Cardiac muscle cell (in vitro differentiated cells and primary cell): ENCODE results near the gene MAPRE2. TPM values are rescaled to one million over a fixed set of nuclear protein-coding genes. Genes with fewer than 3 reads are reported as not detected.

Experiments used
- DNase-seq, 2 donors: peaks; one replicate each; pipeline versions ENCODE4 v3.0.0 to v3.0.0-alpha.2; 2010 to 2017; ENCODE audit warnings: low read depth in 1 of 2, low spot score in 1 of 2
- H3K27ac ChIP-seq: fragments of 200-600 bp; sonication (generic); 2 replicates; pipeline ENCODE4 v1.5.1; 2016
- H3K27me3 ChIP-seq: fragments of 200-600 bp; sonication (generic); 2 replicates; pipeline ENCODE4 v1.6.0; 2016; ENCODE audit warnings: control low read depth
- H3K36me3 ChIP-seq: fragments of 200-600 bp; sonication (generic); 2 replicates; pipeline ENCODE4 v1.5.1; 2016; ENCODE audit warnings: control low read depth
- H3K4me1 ChIP-seq: fragments of 200-600 bp; sonication (generic); 2 replicates; pipeline ENCODE4 v1.8.1; 2017; ENCODE audit warnings: low read depth, mild to moderate bottlenecking, mixed run types
- H3K4me3 ChIP-seq: fragments of 200-600 bp; sonication (generic); 2 replicates; pipeline ENCODE4 v1.5.1; 2016; ENCODE audit warnings: mild to moderate bottlenecking
- H3K9me3 ChIP-seq: fragments of 200-600 bp; sonication (generic); 2 replicates; pipeline ENCODE4 v1.5.1; 2017; ENCODE audit warnings: low read depth, mild to moderate bottlenecking, control low read depth
- polyA plus RNA-seq: library from polyadenylated mRNA; unstranded; fragments of >200 nt; fragmentation: Nextera tagmentation; extraction: Ambion mirVana; gene quantifications from 2 replicates; pipeline ENCODE4 v1.2.1, GENCODE V29; 2016
- total RNA-seq: library from RNA; depleted of rRNA; stranded (reverse); fragments of >200 nt; gene quantifications from 2 replicates; pipeline ENCODE4 v1.2.3, GENCODE V29; 2016
- TF ChIP-seq, protein P1 (sequence below): IDR thresholded peaks from 2 replicates; pipeline ENCODE4 v1.5.1; 2012; ENCODE audit warnings: low read depth, mild to moderate bottlenecking, low read length

The MAPRE2 gene
- total and polyA plus RNA-seq, 2 experiments from 2014 or later: 20.3 to 31.0 TPM

DNA sequence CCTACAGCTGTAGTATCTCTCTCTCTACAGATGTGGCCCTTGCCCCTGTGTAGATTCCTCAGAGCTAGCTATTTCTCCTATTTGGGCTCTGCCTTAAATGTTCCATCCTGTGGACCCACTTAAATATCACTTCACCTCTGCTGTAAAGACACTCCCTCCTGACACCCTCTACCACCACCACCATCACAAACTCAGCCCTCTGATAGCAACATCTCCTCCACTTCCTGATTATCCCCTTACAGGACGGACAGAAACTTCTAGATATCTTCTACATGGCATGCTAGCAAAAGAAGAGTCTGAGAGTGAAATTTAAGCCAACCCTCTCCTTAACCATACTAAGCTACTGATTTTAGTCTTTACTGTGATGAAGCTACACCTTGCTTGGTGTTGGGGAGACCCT lies 3.2 kb upstream of the MAPRE2 start:
- Histone ChIP-seq H3K9me3 (no peaks in the 10 kb centered on the region), H3K27ac (no peak overlapping the region), H3K27me3 (no peaks in the 10 kb centered on the region), H3K4me3 (no peak overlapping the region), H3K4me1 (peaks cover 12% of the 10 kb centered on the region), H3K36me3 (no peaks in the 10 kb centered on the region)
- TF ChIP-seq, protein P1, sequence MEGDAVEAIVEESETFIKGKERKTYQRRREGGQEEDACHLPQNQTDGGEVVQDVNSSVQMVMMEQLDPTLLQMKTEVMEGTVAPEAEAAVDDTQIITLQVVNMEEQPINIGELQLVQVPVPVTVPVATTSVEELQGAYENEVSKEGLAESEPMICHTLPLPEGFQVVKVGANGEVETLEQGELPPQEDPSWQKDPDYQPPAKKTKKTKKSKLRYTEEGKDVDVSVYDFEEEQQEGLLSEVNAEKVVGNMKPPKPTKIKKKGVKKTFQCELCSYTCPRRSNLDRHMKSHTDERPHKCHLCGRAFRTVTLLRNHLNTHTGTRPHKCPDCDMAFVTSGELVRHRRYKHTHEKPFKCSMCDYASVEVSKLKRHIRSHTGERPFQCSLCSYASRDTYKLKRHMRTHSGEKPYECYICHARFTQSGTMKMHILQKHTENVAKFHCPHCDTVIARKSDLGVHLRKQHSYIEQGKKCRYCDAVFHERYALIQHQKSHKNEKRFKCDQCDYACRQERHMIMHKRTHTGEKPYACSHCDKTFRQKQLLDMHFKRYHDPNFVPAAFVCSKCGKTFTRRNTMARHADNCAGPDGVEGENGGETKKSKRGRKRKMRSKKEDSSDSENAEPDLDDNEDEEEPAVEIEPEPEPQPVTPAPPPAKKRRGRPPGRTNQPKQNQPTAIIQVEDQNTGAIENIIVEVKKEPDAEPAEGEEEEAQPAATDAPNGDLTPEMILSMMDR: no peak
- no peak for DNase-seq

DNA sequence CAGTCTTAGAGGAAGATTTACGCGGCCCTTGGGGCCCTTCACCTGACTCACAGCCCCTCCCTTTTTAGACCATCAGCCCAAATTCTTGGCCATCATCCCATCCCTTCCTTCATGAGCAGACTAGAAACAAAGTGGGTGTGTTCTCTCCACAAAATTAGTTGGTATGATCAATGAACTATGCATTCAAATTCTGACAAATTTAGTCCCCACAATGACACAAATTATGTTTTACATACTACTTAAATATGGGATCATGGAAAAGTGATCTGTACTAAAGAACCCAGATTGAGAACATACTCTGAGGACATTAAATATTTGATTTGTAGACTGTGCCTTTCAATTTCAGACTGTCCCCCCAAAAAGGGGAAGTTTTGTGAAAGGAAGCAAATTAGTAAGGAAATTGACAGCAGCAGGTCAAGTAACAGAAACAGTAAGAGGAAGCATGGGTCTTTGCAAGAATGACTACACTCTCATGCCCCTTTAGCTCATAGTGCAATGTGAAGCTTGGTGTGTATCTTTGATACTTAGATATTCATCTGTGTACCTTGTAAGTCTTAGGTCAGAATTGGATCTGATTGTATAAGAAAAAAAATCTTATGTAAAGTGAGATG lies 2.2 kb upstream of the MAPRE2 start:
- TF ChIP-seq, protein P1: no peak
- DNase-seq: no peak

DNA sequence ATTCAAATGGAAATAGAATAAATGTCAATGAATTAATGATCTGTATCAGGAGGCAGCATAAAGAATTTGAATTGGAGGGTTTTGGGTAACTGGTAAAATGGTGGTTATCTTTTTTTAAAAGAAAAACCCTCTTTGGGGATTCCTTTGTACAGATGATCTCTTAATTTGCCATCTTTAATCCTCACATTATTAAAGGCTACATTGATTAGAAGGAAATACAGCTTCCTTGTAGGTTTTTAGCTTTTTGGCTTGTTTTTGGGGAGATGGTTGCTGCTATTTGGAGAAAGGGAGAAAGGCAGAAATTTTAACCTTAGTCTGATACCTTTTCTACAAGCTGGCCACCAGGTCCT lies 600 bp upstream of the MAPRE2 start:
- TF ChIP-seq, protein P1: no peak
- Histone ChIP-seq H3K36me3 (no peaks in the 10 kb centered on the region), H3K27me3 (no peaks in the 10 kb centered on the region)

More for the DNA sequence above, 2.2 kb upstream of the MAPRE2 start:
- H3K27me3 ChIP-seq: no peaks in the 10 kb centered on the region
- H3K4me3 ChIP-seq: no peak overlapping the region
- H3K27ac ChIP-seq: no peak overlapping the region
- H3K9me3 ChIP-seq: no peaks in the 10 kb centered on the region
- no peaks in the 10 kb centered on the region for H3K36me3 ChIP-seq
- peaks cover 15% of the 10 kb centered on the region for H3K4me1 ChIP-seq

DNA sequence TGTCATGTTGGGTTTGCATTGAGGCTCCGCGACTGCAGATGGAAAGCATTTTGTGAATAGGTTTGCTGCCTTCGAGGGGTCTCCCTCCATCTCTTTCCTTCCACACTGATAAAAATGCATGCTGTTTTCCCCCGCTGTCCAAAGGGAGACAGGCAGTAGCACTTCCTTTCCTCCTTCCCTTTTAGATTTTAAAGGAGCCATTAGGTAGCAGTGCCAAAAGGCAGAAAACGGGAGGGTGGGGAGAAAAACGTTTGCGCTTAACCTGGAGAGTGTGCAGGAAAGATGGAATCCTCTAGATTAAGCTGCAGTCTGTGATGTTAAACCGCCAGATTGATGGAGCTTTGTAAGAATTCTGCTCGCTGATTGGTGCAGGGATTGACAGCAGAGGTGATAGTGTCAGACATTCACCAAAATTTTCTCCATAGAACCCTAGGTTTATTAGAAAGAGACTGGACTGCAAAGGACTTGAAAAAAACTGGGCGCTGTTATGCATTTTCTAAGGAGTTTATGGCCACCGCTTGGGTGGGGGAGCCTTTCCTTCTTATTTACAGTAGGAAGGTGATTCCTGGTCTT lies 688 bp downstream of the MAPRE2 start:
- Histone ChIP-seq H3K27ac (peak overlapping the region; percentile 86), H3K36me3 (no peaks in the 10 kb centered on the region), H3K27me3 (no peaks in the 10 kb centered on the region), H3K4me1 (peaks cover 30% of the 10 kb centered on the region), H3K9me3 (no peaks in the 10 kb centered on the region), H3K4me3 (peak overlapping the region; percentile 65)
- TF ChIP-seq, protein P1: no peak
- DNase-seq: peak; percentile 20 to 27

More for the DNA sequence above, 600 bp upstream of the MAPRE2 start:
- no peak for DNase-seq
- no peaks in the 10 kb centered on the region for H3K9me3 ChIP-seq
- peak overlapping the region; percentile 86 for H3K27ac ChIP-seq
- peak overlapping the region; percentile 65 for H3K4me3 ChIP-seq
- H3K4me1 ChIP-seq: peaks cover 20% of the 10 kb centered on the region

DNA sequence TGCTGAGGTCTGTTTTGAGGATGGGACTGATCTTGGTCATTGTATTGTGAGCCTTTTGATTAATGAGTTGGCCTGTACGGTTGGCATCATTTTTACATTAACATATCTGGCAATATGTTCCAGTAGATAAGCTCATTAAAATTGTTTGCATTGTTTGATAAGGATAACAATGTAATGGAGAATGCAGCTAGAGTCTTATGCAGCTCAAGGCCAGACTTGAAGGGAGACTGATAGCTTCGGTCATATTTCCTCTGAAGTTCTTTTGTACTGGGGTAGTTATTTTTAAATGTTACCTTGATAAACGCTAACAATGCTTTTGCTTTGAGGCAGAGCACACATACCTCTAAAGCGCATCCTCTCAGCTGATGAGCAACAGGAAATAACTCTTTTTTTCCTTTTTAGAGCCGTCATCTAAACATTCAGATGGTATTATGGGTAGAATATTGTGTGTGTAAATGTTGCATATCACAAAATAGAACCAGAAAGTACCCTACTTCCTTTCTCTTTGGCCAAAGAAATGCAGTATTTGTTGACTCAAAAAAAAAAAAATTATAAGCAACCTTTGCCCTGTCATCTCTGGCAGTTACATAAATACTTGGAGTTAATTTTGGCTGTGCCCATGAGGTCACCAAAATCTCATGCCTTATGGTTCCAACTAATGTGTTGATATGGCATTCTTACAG lies 1.3 kb downstream of the MAPRE2 start:
- Histone ChIP-seq H3K27ac (peak overlapping the region; percentile 86), H3K4me3 (peak overlapping the region; percentile 65), H3K4me1 (peaks cover 30% of the 10 kb centered on the region), H3K36me3 (no peaks in the 10 kb centered on the region), H3K9me3 (no peaks in the 10 kb centered on the region), H3K27me3 (no peaks in the 10 kb centered on the region)
- TF ChIP-seq, protein P1: no peak
- DNase-seq: peak in 1 of 2 donors; percentile 32
